Ishikawa (cell line): ENCODE results near the gene RPS15A.

Experiments
- CEBPB ChIP-seq: IDR thresholded peaks from 2 replicates; pipeline ENCODE4 v1.6.1; 2012
- CREB1 ChIP-seq: IDR thresholded peaks from 2 replicates; pipeline ENCODE4 v1.6.1; 2012; ENCODE audit warnings: low read depth
- EGR1 ChIP-seq: IDR thresholded peaks from 2 replicates; pipeline ENCODE4 v1.6.1; 2012
- EP300 ChIP-seq: IDR thresholded peaks from 2 replicates; pipeline ENCODE4 v1.6.1; 2012; ENCODE audit warnings: borderline replicate concordance
- FOXM1 ChIP-seq: IDR thresholded peaks from 2 replicates; pipeline ENCODE4 v1.6.1; 2012; ENCODE audit warnings: low read depth, borderline replicate concordance
- NFIC ChIP-seq: IDR thresholded peaks from 2 replicates; pipeline ENCODE4 v1.6.1; 2012
- RAD21 ChIP-seq: IDR thresholded peaks from 2 replicates; pipeline ENCODE4 v1.6.1; 2012; ENCODE audit warnings: low read depth
- TAF1 ChIP-seq: IDR thresholded peaks from 2 replicates; pipeline ENCODE4 v1.6.1; 2012; ENCODE audit warnings: low read depth, mild to moderate bottlenecking
- TCF12 ChIP-seq: IDR thresholded peaks from 2 replicates; pipeline ENCODE4 v1.6.1; 2012; ENCODE audit warnings: low read depth
- TEAD4 ChIP-seq: IDR thresholded peaks from 2 replicates; pipeline ENCODE4 v1.6.1; 2012
- YY1 ChIP-seq: IDR thresholded peaks from 2 replicates; pipeline ENCODE4 v1.6.1; 2012; ENCODE audit warnings: low read depth
- ZBTB7A ChIP-seq: IDR thresholded peaks from 2 replicates; pipeline ENCODE4 v1.6.1; 2012; ENCODE audit warnings: low read depth
- TF ChIP-seq, protein P1 (sequence below): IDR thresholded peaks from 2 replicates; pipeline ENCODE4 v1.6.1; 2012
- TF ChIP-seq, protein P2 (sequence below): IDR thresholded peaks from 2 replicates; pipeline ENCODE4 v1.6.1; 2012; ENCODE audit warnings: low read depth, mild to moderate bottlenecking
- TF ChIP-seq, protein P3 (sequence below): IDR thresholded peaks from 2 replicates; pipeline ENCODE4 v1.6.1; 2012

The RPS15A gene

DNA sequence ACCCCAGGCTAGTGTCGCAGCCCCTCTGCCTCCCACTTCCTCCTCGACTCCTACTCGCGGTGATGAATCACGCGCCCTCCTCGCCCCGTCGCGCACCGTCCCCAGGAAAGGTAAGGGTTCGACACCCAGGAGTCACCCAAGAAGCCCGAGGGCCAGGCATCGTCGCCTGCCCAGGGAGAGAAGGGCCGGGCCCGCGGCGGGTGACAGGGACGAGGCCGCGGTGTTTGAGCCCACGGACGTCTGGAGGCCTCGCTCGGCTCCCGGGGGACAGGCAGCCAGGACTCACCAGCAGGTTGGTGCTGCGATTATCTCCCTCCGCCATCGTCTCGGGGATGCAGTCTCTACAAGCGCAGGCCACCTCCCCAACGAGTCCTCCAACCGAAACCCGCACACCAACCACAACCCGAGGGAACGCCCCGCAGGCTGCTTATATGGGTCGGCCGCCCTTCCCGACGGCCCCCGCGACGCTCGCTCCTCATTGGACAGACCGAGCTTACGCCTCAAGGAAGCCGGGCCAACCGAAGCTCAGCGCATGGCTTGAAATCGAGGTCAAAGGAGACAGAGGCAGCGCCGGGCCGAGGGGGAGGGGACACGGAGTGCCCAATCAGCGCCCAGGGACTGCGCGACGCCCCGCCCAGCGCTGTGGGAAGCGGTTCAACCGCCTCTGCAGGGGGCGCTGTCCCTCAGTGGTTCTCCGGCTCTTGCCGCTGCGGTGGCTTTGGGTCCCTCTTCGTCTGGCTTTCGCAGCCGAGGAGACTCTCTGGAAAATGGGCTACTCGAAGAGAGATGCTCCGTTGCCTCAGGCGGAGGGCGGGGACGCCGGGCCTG is 11.2 kb upstream of the RPS15A start, which contains the start of gene ARL6IP1:
TSS of gene ARL6IP1 (minus strand) at position 405 of the 828 bp plus-strand sequence. CDS start at position 322, 83 bp downstream.
- TF ChIP-seq, protein P1, sequence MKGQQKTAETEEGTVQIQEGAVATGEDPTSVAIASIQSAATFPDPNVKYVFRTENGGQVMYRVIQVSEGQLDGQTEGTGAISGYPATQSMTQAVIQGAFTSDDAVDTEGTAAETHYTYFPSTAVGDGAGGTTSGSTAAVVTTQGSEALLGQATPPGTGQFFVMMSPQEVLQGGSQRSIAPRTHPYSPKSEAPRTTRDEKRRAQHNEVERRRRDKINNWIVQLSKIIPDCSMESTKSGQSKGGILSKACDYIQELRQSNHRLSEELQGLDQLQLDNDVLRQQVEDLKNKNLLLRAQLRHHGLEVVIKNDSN, result no peak
- TF ChIP-seq TEAD4, result no peak
- TF ChIP-seq EGR1, result no peak; the same call in 1 of the 2 replicates
- peak; percentile 100 for TF ChIP-seq FOXM1
- TF ChIP-seq CEBPB, result no peak; the same call in 1 of the 2 replicates
- peak; percentile 35; the same call in 1 of the 2 replicates for TF ChIP-seq CREB1
- peak; percentile 38; the same call in 1 of the 2 replicates for TF ChIP-seq TCF12
- TF ChIP-seq YY1, result peak; percentile 54
- TF ChIP-seq NFIC, result no peak; the same call in 1 of the 2 replicates
- TF ChIP-seq, protein P2, sequence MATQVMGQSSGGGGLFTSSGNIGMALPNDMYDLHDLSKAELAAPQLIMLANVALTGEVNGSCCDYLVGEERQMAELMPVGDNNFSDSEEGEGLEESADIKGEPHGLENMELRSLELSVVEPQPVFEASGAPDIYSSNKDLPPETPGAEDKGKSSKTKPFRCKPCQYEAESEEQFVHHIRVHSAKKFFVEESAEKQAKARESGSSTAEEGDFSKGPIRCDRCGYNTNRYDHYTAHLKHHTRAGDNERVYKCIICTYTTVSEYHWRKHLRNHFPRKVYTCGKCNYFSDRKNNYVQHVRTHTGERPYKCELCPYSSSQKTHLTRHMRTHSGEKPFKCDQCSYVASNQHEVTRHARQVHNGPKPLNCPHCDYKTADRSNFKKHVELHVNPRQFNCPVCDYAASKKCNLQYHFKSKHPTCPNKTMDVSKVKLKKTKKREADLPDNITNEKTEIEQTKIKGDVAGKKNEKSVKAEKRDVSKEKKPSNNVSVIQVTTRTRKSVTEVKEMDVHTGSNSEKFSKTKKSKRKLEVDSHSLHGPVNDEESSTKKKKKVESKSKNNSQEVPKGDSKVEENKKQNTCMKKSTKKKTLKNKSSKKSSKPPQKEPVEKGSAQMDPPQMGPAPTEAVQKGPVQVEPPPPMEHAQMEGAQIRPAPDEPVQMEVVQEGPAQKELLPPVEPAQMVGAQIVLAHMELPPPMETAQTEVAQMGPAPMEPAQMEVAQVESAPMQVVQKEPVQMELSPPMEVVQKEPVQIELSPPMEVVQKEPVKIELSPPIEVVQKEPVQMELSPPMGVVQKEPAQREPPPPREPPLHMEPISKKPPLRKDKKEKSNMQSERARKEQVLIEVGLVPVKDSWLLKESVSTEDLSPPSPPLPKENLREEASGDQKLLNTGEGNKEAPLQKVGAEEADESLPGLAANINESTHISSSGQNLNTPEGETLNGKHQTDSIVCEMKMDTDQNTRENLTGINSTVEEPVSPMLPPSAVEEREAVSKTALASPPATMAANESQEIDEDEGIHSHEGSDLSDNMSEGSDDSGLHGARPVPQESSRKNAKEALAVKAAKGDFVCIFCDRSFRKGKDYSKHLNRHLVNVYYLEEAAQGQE, result no peak
- TF ChIP-seq EP300, result peak; percentile 37; the same call in 1 of the 2 replicates
- TF ChIP-seq ZBTB7A, result peak; percentile 39; the same call in 1 of the 2 replicates
- TF ChIP-seq RAD21, result peak; percentile 47; the same call in 1 of the 2 replicates
- peak; percentile 91 for TF ChIP-seq TAF1
- TF ChIP-seq, protein P3, sequence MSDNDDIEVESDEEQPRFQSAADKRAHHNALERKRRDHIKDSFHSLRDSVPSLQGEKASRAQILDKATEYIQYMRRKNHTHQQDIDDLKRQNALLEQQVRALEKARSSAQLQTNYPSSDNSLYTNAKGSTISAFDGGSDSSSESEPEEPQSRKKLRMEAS, result peak; percentile 58; the same call in 1 of the 2 replicates

DNA sequence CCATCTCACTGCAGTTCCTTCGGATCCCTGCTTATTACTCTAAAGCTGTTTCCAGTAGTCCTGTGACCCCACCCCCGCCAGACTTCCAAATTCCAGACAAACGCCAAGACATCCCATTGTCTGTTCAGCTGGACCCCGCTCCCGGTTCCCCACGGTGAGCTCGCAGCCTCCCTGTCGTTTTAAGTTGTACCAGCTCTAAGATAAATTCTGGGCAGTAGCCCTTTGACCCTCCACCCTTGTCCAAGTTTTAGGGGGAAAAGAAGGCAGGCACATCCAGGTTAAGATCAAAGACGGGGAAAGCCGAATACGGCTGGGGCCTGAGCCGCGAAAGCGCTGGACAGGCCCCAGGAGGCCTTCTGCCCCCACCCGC is 10.6 kb upstream of the RPS15A start:
- TF ChIP-seq TCF12 (no peak), YY1 (no peak), TEAD4 (no peak), TAF1 (no peak), CEBPB (no peak), CREB1 (no peak), ZBTB7A (no peak), EGR1 (no peak), NFIC (no peak)
- TF ChIP-seq, protein P1, result no peak
- TF ChIP-seq, protein P3, result no peak

DNA sequence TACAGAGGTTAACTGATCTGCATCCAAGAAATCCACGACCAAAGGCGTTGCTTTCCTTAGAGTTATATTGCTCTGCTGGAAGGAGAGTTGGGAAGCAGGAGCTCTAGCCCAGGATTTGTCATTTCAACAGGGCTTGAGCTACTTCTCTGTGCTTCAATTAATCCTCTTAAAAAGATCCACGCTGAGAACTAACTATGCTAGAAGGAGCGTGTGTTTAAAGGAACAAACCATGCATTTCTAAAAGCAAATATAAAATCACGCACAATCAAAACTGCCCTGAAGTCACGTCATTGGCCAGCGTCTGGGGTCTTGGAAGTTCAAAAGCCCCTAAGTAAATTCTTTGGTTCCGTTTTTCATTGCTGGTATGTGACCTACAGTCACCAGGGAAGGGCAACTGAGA is 10.2 kb upstream of the RPS15A start:
- no peak for TF ChIP-seq TAF1
- no peak for TF ChIP-seq NFIC
- no peak for TF ChIP-seq RAD21
- TF ChIP-seq TCF12, result no peak
- TF ChIP-seq EP300, result no peak
- no peak for TF ChIP-seq FOXM1

DNA sequence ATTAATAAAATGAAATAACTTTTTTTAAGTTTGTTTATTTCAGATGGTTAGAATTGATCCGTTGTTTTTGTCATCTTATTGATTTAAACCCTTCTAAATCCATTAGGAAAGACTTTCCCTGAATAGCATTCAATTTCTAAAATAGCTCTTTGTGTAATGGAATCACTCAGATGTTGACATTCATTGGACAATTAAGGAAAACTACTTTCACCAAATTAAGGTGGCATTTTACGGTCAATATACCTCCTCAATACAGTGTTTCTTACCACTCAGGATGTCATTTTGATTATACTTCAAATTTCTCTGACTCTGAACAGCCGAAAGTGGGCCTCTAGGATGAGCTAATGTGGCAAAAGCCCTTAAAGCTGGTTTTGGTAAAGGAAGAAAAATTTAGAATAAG is 9.4 kb upstream of the RPS15A start:
- TF ChIP-seq, protein P3, result no peak
- TF ChIP-seq ZBTB7A (no peak), TAF1 (no peak), EGR1 (no peak), CREB1 (no peak), EP300 (no peak), CEBPB (no peak), TEAD4 (no peak), RAD21 (no peak), FOXM1 (no peak), YY1 (no peak), TCF12 (no peak), NFIC (no peak)
- TF ChIP-seq, protein P2, result no peak
- TF ChIP-seq, protein P1, result no peak
